ACHN (cell line): ENCODE data around the gene IFITM2.
A peak's percentile ranks its signal among the peaks of the same experiment; 100 is the strongest.
"Not testable (repeated sequence)": the region's sequence is repeated elsewhere in the genome, so short reads cannot be mapped to it uniquely, and the experiment has no call there.

ENCODE experiments used
- DNase-seq: peaks from one replicate; pipeline ENCODE4 v3.0.0-alpha.2; 2015
- in situ Hi-C: cut with HindIII; loops from 2 replicates; pipeline ENCODE4 v1.10.0; 2017; ENCODE audit warnings: low sequenced_read_pairs, low pct_ligation_motif_present, low pct_unique_long_range_greater_than_20kb

Gene IFITM2

DNA sequence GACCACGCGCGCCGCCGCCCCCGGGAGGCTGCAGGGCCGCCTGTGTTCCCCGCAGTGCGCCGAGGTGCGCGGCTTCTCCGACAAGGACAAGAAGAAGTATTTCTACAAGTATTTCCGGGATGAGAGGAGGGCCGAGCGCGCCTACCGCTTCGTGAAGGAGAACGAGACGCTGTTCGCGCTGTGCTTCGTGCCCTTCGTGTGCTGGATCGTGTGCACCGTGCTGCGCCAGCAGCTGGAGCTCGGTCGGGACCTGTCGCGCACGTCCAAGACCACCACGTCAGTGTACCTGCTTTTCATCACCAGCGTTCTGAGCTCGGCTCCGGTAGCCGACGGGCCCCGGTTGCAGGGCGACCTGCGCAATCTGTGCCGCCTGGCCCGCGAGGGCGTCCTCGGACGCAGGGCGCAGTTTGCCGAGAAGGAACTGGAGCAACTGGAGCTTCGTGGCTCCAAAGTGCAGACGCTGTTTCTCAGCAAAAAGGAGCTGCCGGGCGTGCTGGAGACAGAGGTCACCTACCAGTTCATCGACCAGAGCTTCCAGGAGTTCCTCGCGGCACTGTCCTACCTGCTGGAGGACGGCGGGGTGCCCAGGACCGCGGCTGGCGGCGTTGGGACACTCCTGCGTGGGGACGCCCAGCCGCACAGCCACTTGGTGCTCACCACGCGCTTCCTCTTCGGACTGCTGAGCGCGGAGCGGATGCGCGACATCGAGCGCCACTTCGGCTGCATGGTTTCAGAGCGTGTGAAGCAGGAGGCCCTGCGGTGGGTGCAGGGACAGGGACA, 26.7 kb upstream of the IFITM2 start:
- in situ Hi-C loops = no loop called here
- DNase-seq = no peak

- in situ Hi-C loops = no loop called here
- no peak for DNase-seq
Observed at GRCh38 chr11:281486-282161, 26.0 kb upstream of the IFITM2 start.

GRCh38 chr11:282171-282570, 25.4 kb upstream of the IFITM2 start:
- DNase-seq = no peak
- in situ Hi-C loops = no loop called here

DNA sequence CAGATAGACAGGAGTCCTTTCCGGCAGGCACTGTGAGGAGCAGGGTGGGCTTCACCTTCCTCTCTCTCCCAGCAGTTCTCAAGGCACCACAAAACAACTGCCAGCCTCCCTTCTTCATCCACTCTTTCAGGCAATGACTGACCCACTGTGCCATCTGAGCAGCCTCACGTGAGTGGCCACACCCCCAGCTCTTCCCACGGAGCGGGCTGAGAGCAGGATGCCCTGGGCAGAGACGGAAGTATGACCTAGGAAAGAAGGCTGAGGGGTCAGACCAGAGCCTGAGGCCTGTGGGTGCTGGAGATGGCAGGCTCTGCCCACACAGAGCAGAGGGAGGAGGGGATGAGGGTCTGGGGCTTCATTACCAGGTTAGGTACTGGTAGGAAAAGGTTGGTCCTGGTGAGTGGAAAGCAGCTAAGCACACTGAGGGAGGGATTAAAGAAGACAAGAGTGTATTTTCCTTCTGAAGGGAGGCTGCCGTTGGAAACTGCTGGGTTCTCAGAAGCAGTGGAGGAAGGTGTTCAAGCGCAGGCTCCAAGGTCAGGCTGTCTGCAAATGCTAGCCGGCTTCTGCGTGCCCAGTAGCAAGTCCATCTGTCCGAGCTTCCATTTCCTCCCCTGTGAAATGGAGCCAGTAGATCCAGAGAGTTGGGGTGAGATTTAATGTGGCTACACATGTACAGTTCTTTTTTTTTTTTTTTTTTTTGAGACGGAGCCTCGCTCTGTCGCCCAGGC, 24.8 kb upstream of the IFITM2 start:
- in situ Hi-C loops = no loop called here
- no peak for DNase-seq

DNA sequence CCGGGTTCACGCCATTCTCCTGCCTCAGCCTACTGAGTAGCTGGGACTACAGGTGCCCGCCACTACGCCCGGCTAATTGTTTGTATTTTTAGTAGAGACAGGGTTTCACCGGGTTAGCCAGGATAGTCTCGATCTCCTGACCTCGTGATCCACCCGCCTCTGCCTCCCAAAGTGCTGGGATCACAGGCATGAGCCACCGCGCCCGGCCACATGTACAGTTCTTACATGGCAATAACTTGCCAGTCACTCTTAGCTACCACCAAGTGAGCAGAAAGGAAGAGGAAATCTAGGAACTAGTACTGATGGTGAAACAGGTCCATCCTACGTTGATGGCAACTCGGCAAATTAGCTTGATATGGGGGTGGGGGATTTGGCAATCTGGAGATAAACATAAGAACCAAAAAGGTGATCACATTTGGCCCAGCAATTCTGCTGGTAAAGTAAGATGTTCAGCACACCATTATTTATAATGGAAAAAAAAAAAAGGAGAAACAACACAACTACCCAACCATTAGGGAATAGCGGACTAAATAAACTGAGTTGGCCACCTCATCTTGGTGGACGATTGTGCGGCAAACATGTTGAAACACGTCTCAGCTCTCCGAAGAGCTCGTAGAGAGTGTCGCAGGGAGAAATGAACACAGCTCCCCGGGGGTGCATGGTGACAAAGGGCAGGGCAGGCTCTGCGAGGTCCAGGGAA, 24.1 kb upstream of the IFITM2 start:
- no peak for DNase-seq
- in situ Hi-C loops = no loop called here

DNA sequence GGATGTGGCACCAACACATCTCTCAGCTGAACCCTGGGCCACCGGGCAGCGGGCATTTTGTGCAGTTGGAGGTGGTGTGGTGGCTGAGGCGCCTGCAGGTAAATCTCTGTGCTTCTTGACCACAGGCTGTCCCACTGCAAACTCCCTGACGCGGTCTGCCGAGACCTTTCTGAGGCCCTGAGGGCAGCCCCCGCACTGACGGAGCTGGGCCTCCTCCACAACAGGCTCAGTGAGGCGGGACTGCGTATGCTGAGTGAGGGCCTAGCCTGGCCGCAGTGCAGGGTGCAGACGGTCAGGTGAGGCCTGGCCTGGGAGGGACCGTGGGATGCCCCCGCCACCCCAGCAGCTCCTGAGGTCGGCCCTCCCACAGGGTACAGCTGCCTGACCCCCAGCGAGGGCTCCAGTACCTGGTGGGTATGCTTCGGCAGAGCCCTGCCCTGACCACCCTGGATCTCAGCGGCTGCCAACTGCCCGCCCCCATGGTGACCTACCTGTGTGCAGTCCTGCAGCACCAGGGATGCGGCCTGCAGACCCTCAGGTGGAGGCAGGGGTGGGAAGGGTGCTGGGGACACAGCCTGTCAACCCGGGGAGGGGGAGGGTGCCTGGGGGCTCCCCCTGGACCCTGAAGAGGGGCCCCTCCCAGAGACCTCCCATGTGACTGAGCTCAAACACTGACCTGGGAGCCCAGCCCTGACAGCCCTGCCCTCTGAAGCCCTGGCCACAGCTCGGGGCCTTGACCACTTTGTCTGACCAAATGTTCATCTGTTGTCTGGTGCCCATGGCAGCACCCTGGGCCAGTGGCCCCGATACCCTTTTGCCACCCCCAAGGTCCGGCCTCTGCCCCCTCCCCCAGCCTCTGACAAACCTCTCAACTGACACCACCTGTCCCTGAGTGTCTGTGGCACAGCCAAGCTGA, 23.3 kb upstream of the IFITM2 start:
- in situ Hi-C loops = no loop called here
- DNase-seq = no peak

DNA sequence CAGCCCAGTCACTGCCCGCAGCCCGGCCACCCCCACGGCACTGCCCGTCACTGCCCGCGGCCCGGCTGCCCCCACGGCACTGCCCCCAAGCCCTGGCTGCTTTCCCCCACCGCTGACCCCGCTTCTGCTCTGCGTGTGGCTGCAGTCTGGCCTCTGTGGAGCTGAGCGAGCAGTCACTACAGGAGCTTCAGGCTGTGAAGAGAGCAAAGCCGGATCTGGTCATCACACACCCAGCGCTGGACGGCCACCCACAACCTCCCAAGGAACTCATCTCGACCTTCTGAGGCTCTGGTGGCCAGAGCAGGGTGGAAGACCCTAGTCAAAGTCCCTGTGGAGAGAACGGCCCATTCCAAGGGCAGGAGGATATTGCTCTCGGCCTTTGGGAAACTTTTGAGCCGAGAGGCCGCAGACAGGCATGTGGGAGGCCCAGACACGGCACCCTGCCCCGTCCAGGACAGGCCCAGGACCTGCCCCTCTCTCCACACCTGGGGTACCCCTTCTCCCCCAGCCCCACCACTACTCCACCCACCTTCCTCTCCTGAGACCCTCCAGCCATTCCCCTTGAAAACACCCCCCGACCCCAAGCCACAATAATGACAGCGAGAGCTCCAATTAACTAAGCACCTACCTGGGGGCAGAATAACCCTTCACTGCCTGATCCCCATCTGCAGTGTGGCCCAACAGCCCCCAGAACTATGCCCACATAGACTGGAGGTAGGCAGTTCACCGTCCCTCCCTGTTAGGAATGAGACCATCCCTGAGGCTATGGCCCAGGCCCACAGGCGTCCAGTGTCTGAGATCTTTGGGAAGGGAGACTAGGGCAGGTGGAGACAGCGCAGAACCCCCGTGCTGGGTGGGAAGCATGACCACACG, 22.4 kb upstream of the IFITM2 start:
- in situ Hi-C loops = no loop called here
- no peak for DNase-seq

- in situ Hi-C loops = no loop called here
- no peak for DNase-seq
Observed at GRCh38 chr11:285894-286220, 21.8 kb upstream of the IFITM2 start.

DNA sequence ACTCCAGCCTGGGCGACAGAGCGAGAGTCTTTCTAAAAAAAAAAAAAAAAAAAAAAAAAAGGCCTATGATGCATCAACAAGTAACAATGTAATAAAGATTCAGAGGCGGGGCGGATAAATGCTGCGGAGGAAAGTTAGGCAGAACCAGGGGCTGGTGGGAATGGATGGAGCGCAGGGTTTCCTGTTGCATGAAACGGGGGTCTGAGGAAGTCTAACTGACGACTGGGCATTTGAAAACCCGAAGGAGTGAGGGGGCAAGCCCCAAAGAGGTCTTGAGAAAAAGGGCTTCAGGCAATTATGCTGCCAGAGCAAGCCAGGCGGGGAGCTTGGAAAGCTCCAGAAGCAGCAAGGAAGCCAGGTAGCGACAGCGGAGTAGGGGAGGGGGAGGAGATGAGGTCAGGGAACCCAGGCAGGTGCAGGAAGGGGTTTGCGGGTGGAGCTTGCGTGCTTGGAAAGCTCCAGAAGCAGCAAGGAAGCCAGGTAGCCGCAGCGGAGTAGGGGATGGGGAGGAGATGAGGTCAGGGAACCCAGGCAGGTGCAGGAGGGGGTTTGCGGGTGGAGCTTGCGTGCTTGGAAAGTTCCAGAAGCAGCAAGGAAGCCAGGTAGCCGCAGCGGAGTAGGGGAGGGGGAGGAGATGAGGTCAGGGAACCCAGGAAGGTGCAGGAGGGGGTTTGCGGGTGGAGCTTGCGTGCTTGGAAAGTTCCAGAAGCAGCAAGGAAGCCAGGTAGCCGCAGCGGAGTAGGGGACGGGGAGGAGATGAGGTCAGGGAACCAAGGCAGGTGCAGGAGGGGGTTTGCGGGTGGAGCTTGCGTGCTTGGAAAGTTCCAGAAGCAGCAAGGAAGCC, 20.4 kb upstream of the IFITM2 start:
- DNase-seq, in situ Hi-C loops: not testable (repeated sequence)

DNA sequence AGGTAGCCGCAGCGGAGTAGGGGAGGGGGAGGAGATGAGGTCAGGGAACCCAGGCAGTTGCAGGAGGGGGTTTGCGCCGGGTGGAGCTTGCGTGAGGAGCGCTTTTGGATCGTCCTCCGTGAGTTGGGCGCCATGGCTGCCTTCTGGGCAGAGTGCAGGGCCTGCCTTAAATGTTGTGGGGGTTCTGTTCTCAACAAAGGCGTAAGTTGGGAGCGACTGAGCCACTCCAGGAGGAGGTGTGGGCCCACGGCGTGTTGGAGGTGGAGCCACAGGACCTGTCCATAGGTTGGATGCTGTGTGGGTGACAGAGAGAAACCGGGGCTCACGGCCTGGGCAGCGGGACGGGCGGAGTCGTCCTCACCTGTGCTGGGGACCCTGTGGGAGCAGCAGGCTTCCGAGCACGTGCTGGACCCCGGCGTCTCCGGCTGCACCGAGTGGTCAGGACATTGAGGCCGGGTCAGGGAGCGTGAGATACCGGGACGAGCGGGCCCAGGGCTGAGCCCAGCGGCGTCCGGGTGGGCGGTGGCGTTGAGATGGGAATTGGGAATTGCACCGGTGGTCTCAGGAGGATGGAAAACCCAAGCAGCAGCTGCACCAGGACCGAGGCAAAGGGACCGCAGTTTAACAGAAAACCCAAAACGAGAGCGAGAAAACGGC, 19.7 kb upstream of the IFITM2 start:
- DNase-seq = no peak
- in situ Hi-C loops = no loop called here

DNA sequence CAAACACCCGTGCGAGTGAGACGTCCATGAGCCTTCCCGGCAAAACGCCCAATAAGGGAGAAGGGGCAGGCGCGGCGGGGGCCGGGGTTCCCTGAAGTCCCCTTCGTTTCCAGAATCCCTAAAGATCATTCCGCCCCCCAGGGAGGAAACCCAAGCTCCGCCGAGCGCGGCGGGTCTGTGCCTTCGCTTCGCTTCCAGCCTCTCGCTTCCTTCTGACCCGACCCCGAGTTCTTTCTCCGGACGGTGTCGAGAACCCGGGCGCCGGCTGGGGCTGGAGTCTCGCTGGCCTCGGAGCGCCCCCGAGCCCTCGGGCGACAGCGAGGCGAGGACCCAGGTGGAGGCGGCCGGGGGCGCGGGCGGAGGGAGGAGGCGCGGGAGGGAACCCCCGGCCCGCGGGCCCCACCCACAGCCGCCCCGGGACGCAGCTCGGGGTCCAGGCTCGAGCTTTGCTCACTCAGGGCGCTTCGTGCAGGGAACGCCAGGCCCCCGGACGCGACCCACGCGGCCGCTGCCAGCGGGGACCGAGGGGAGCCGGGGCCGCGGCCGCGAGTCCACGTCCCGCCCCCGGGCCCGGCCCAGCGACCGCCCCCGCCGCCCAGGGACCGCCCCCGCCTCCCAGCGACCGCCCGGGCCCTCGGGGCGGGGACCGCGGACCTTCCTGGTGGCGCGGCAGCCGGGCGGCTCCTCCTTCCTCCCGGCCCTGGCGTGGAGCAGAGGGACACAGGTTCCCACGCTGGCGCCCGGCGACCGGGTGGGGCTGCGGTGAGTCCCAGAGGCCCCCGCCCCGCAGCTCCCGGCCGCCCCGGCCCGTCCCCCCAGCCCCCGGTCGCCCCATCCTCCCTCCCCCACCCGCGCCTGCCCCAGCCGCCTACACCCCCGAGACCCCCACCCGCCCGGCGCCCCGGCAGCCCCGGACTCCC, 18.9 kb upstream of the IFITM2 start, which contains the start of gene PGGHG:
Gene PGGHG (plus strand): TSS at position 649 of the 920 bp plus-strand sequence. CDS start 691 bp downstream, outside the sequence.
- in situ Hi-C loops = no loop called here
- peak; percentile 36 for DNase-seq

DNA sequence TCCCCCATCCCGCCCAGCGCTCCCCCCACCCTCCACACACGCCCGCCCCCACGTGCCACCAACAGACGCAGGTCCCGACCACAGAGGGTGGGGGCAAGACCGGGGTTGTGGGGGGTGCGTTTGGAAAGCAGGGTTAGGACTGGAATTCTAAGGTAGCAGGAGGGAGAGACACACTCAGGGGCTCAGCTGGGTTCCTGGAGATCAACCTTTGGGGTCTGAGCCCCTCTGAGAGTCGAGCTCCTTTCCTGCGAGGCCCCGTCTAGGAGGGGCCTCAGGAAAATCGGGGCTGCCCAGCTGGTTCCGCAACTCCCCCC, 18.3 kb upstream of the IFITM2 start:
- DNase-seq = no peak
- in situ Hi-C loops = no loop called here

DNA sequence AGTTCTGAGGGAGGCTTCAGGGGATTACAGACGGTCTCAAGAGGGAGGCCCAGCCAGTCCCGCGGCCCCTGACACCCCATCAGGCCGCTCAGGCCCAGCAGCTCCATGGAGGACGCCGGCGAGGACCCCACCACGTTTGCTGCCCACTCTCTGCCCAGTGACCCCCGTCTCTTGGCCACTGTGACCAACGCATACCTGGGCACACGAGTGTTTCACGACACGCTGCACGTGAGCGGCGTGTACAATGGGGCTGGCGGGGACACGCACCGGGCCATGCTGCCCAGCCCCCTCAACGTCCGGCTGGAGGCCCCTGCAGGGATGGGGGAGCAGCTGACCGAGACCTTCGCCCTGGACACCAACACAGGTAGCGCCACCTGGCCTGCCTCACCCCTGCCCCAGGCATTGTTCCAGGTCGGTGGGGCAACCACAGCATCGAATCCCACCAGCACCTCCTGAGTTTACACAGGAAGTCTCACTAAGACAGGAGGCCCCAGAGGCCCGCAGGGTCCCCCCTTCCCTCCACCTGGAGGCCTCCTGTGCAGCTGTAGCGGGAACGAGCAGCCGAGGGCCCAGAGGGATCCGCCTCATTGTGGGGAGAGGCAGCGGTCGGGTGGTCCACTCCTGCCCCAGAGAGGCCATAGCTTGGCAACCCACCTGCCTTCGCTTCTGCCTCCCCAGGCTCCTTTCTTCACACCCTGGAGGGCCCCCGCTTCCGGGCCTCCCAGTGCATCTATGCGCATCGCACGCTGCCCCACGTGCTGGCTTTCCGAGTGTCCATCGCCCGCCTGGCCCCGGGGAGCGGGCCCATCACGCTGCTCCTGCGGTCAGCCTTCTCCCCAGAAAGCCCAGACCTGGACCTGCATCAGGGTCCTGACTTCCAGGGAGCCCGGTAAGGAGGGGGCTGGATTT, 17.6 kb upstream of the IFITM2 start:
- DNase-seq = no peak
- in situ Hi-C loops = no loop called here

- no peak for DNase-seq
- in situ Hi-C loops = no loop called here
Observed at GRCh38 chr11:290621-291231, 16.9 kb upstream of the IFITM2 start.
